GM12878 (cell line): Measurements from ENCODE around the gene DOCK7. TPM values are rescaled to one million over a fixed set of nuclear protein-coding genes. Genes with fewer than 3 reads are reported as not detected.
"Not testable (repeated sequence)": the region's sequence is repeated elsewhere in the genome, so short reads cannot be mapped to it uniquely, and the experiment has no call there.

Experiments used
- ATAC-seq: fragments of 200-7000 bp; cut with Tn5 transposase; 3 replicates; pipeline ENCODE4 v1.9.1; 2020; ENCODE audit warnings: mild to moderate bottlenecking, moderate library complexity
- BruUV-seq: library from RNA; stranded (reverse); fragments of 400-500 nt; replicated peaks from 2 replicates; lab custom pipeline; 2021; lab: Mats Ljungman, UMichigan
- CTCF ChIA-PET: fragments of 300-600 bp; sonication (Branson Sonifier 250); formaldehyde crosslinking; extraction: SDS; loops from one replicate; lab custom pipeline; 2021; ENCODE audit warnings: inconsistent platforms; lab: Yijun Ruan, JAX
- POLR2A ChIA-PET: fragments of 350-600 bp; formaldehyde crosslinking; extraction: SDS; loops from one replicate; lab custom pipeline; 2021; ENCODE audit warnings: inconsistent platforms; lab: Charles Lee
- RAD21 ChIA-PET: fragments of 300-600 bp; sonication (Branson Sonifier 250); formaldehyde crosslinking; loops from one replicate; lab custom pipeline; 2023; ENCODE audit warnings: antibody characterized with exemption; ENCODE audit not compliant: unreplicated experiment; lab: Charles Lee
- SMC1A ChIA-PET: fragments of 300-600 bp; sonication (Branson Sonifier 250); formaldehyde crosslinking; loops from one replicate; lab custom pipeline; 2023; ENCODE audit not compliant: unreplicated experiment, uncharacterized antibody; lab: Charles Lee
- DNase-seq: peaks from one replicate; pipeline ENCODE4 v3.0.0-alpha.2; 2011; ENCODE audit warnings: low read depth, low spot score
- FAIRE-seq: peaks from 3 replicates; lab custom pipeline; 2011; peaks lifted over from hg19 to GRCh38; lab: Jason Lieb, UNC
- H2AFZ ChIP-seq: 2 replicates; pipeline ENCODE4 v1.6.0; 2011; ENCODE audit warnings: low read depth, low read length, control low read depth; ENCODE audit not compliant: control insufficient read depth
- H3K27ac ChIP-seq: 2 replicates; pipeline ENCODE4 v1.5.1; 2011; ENCODE audit warnings: control low read depth; ENCODE audit not compliant: control insufficient read depth, insufficient read depth
- H3K27me3 ChIP-seq, 2 experiments: replicated peaks in 1 of 2; 2 replicates each; pipeline versions ENCODE4 v1.6.0 to v1.6.1; 2011; ENCODE audit warnings: low read length in 1 of 2; ENCODE audit not compliant: control insufficient read depth in 2 of 2, insufficient read depth in 2 of 2
- H3K36me3 ChIP-seq, 2 experiments: 2 replicates each; pipeline ENCODE4 v1.5.1; 2011; ENCODE audit warnings: low read length in 1 of 2; ENCODE audit not compliant: control insufficient read depth in 2 of 2, insufficient read depth in 2 of 2
- H3K4me1 ChIP-seq: 2 replicates; pipeline ENCODE4 v1.6.1; 2011; ENCODE audit warnings: mild to moderate bottlenecking, low read length, moderate library complexity, mixed read lengths; ENCODE audit not compliant: control insufficient read depth, insufficient read depth
- H3K4me2 ChIP-seq: 2 replicates; pipeline ENCODE4 v1.6.0; 2011; ENCODE audit warnings: control low read depth; ENCODE audit not compliant: control insufficient read depth, insufficient read depth
- H3K4me3 ChIP-seq: fragments of 200-600 bp; sonication (generic); 2 replicates; pipeline ENCODE4 v1.5.1; 2016
- H3K79me2 ChIP-seq: 2 replicates; pipeline ENCODE4 v1.6.0; 2011; ENCODE audit warnings: low read length; ENCODE audit not compliant: control insufficient read depth, insufficient read depth
- H3K9ac ChIP-seq: 2 replicates; pipeline ENCODE4 v1.8.0; 2011; ENCODE audit warnings: low read length, control low read depth, mixed read lengths; ENCODE audit not compliant: control insufficient read depth, insufficient read depth
- H3K9me3 ChIP-seq: replicated peaks from 3 replicates; pipeline ENCODE4 v1.5.1; 2011; ENCODE audit warnings: mild to moderate bottlenecking, low read length; ENCODE audit not compliant: control insufficient read depth, insufficient read depth
- H4K20me1 ChIP-seq: 2 replicates; pipeline ENCODE4 v1.6.0; 2011; ENCODE audit not compliant: control insufficient read depth, insufficient read depth
- SMC3 ChIP-seq: IDR thresholded peaks from 2 replicates; pipeline ENCODE4 v1.6.1; 2011; ENCODE audit warnings: low read length, improper control_type of control experiment, borderline replicate concordance
- SPI1 ChIP-seq: IDR thresholded peaks from 2 replicates; pipeline ENCODE4 v1.6.1; 2011; ENCODE audit warnings: low read depth, mild to moderate bottlenecking, low read length, moderate library complexity, borderline replicate concordance; ENCODE audit not compliant: insufficient read depth
- WGBS: methylation state at CpG from one replicate; pipeline ENCODE4 v1.1.6; 2016; ENCODE audit warnings: low lambda C conversion rate; ENCODE audit not compliant: insufficient replicate concordance, insufficient coverage; ENCODE audit errors: missing lambda C conversion rate; 5-methylcytosine and 5-hydroxymethylcytosine counted together
- in situ Hi-C: fragments of 300-500 bp; cut with MboI; formaldehyde crosslinking; loops from 9 replicates; pipeline ENCODE4 v1.14.3; 2018; ENCODE audit warnings: mixed read lengths
- intact Hi-C: fragments of 100-400 bp; cut with micrococcal nuclease; formaldehyde crosslinking; loops from one replicate; pipeline ENCODE4 v1.14.2; 2022; ENCODE audit not compliant: unreplicated experiment
- polyA plus RNA-seq, 11 experiments: library from polyadenylated mRNA; depleted of rRNA in 4 of 11; unstranded in 6 of 11; stranded (reverse) in 5 of 11; fragments of >200 nt; fragmentation: Nextera tagmentation in 4 of 11; fragmentation: Illumina TruSeq in 1 of 11; extraction: Ambion mirVana in 4 of 11; extraction: Trizol in 1 of 11; gene quantifications; 1 replicate in 1 of 11; 2 replicates in 10 of 11; pipeline versions ENCODE4 v1.2.1 to v1.2.3, GENCODE V29; 2011 to 2016; ENCODE audit warnings: inconsistent platforms in 2 of 11, missing spikeins in 2 of 11, low read depth in 1 of 11
- total RNA-seq, 4 experiments: library from RNA; depleted of rRNA in 3 of 4; stranded (reverse); fragments of >200 nt in 3 of 4; fragmentation: Illumina TruSeq in 1 of 4; extraction: Trizol in 1 of 4; gene quantifications; 2 replicates each; pipeline versions ENCODE4 v1.2.1 to v1.2.3, GENCODE V29; 2013 to 2021

The DOCK7 gene
- total and polyA plus RNA-seq, 10 of the 15 experiments (the other 5 are each of a cell fraction or from before 2014, with no cell fraction given), result 4.8 to 34.6 (median 26.9) TPM

- BruUV-seq, in situ Hi-C loops, H3K79me2 ChIP-seq, H2AFZ ChIP-seq, H3K27me3 ChIP-seq, H3K4me3 ChIP-seq, H3K9me3 ChIP-seq, ATAC-seq, H4K20me1 ChIP-seq, FAIRE-seq, H3K27ac ChIP-seq, RAD21 ChIA-PET, H3K36me3 ChIP-seq, H3K4me2 ChIP-seq, DNase-seq, intact Hi-C loops, H3K4me1 ChIP-seq, H3K9ac ChIP-seq: not testable (repeated sequence)
- 60% methylated on average over 7 of the region's 7 CpGs for WGBS
- POLR2A ChIA-PET, result interaction anchor here (0.6 kb wide), 1 partner anchor 336 kb away, joined by 3 read pairs; no protein-coding TSS in a partner anchor
- CTCF ChIA-PET, result interaction anchor here (1.7 kb wide), 1 partner anchor 186 kb away, joined by 3 read pairs; no protein-coding TSS in a partner anchor
- SMC1A ChIA-PET, result interaction anchor here (0.9 to 1.4 kb wide), 3 partner anchors 12 to 69 kb away, joined by 3 read pairs; no protein-coding TSS in a partner anchor
These were observed 6.3 kb upstream of the DOCK7 start for GRCh38 chr1:62694479-62694878.

GRCh38 chr1:62693123-62693522, 4.9 kb upstream of the DOCK7 start:
- 73% methylated on average over 4 of the region's 4 CpGs for WGBS
- Histone ChIP-seq H3K79me2 (peaks cover 3% of the 10 kb centered on the region), H3K4me3 (no peak overlapping the region), H3K9ac (no peak overlapping the region), H3K27ac (no peak overlapping the region), H3K4me1 (peaks cover 4% of the 10 kb centered on the region; the same call in 1 of the 2 replicates), H3K36me3 (no peaks in the 10 kb centered on the region), H3K27me3 (no peaks in the 10 kb centered on the region), H4K20me1 (no peaks in the 10 kb centered on the region), H3K4me2 (no peak overlapping the region), H3K9me3 (no peaks in the 10 kb centered on the region; the same call in 2 of the 3 replicates), H2AFZ (no peak overlapping the region)
- POLR2A ChIA-PET, result interaction anchor here (1.2 kb wide), 1 partner anchor 11 kb away, joined by 3 read pairs; no protein-coding TSS in a partner anchor
- RAD21 ChIA-PET, result no interaction called here
- DNase-seq (no peak), FAIRE-seq (no peak), ATAC-seq (no peak)
- CTCF ChIA-PET, result interaction anchor here (0.7 to 1.1 kb wide), 2 partner anchors 30 to 53 kb away, joined by 3 to 4 read pairs; no protein-coding TSS in a partner anchor
- intact Hi-C loops, result no loop called here
- SMC1A ChIA-PET, result no interaction called here
- BruUV-seq, result no TSS peak
- peak; percentile 38; the same call in 1 of the 2 replicates for TF ChIP-seq SPI1
- TF ChIP-seq SMC3, result no peak
- in situ Hi-C loops, result no loop called here
